Large intestine (tissue), 3 donors: ENCODE results near the gene SCUBE1. TPM values are rescaled to one million over a fixed set of nuclear protein-coding genes. Genes with fewer than 3 reads are reported as not detected.

Source experiments
- DNase-seq, 2 donors: peaks; one replicate each; pipeline versions ENCODE4 v3.0.0 to v3.0.0-alpha.2; 2013
- H3K27ac ChIP-seq: one replicate; pipeline ENCODE4 v1.5.1; 2013; ENCODE audit warnings: low read length
- H3K27me3 ChIP-seq: 2 replicates; pipeline ENCODE4 v1.6.1; 2013; ENCODE audit warnings: low read length; ENCODE audit not compliant: control insufficient read depth, insufficient read depth
- H3K36me3 ChIP-seq: 2 replicates; pipeline ENCODE4 v1.6.1; 2013; ENCODE audit warnings: low read length; ENCODE audit not compliant: control insufficient read depth, insufficient read depth
- H3K4me1 ChIP-seq: one replicate; pipeline ENCODE4 v1.6.1; 2013; ENCODE audit warnings: low read length; ENCODE audit not compliant: control insufficient read depth, insufficient read depth
- H3K4me3 ChIP-seq: one replicate; pipeline ENCODE4 v1.5.1; 2013; ENCODE audit warnings: low read length
- H3K9me3 ChIP-seq: one replicate; pipeline ENCODE4 v1.6.1; 2013; ENCODE audit warnings: mild to moderate bottlenecking, low read depth, low read length, moderate library complexity; ENCODE audit not compliant: control insufficient read depth
- WGBS: methylation state at CpG from one replicate; pipeline ENCODE4 v1.1.5; 2013; ENCODE audit warnings: low lambda C conversion rate; ENCODE audit not compliant: insufficient coverage; 5-methylcytosine and 5-hydroxymethylcytosine counted together
- polyA plus RNA-seq: library from polyadenylated mRNA; unstranded; fragments of 120-200 nt; gene quantifications from one replicate; pipeline ENCODE4 v1.2.1, GENCODE V29; 2013

SCUBE1 gene
- polyA plus RNA-seq, 1 donor, result 4.4 TPM

- no CpG with 5 or more reads among the region's 23 CpGs for WGBS
- DNase-seq, result no peak
- no peaks in the 10 kb centered on the region for H3K9me3 ChIP-seq
- H3K4me1 ChIP-seq, result no peaks in the 10 kb centered on the region
- H3K27ac ChIP-seq, result no peak overlapping the region
- H3K36me3 ChIP-seq, result peaks cover 60% of the 10 kb centered on the region
- H3K27me3 ChIP-seq, result peaks cover 2% of the 10 kb centered on the region
- no peak overlapping the region for H3K4me3 ChIP-seq
Observed at GRCh38 chr22:43169310-43170130, 173.7 kb downstream of the SCUBE1 start.

GRCh38 chr22:43168471-43169309 is 174.5 kb downstream of the SCUBE1 start:
- Histone ChIP-seq H3K4me1 (no peaks in the 10 kb centered on the region), H3K27me3 (peaks cover 10% of the 10 kb centered on the region), H3K36me3 (peaks cover 52% of the 10 kb centered on the region), H3K9me3 (no peaks in the 10 kb centered on the region), H3K4me3 (no peak overlapping the region), H3K27ac (no peak overlapping the region)
- DNase-seq, result no peak
- WGBS, result no CpG with 5 or more reads among the region's 25 CpGs

GRCh38 chr22:43167001-43167589 is 176.1 kb downstream of the SCUBE1 start:
- no peak for DNase-seq
- Histone ChIP-seq H3K9me3 (no peaks in the 10 kb centered on the region), H3K4me1 (no peaks in the 10 kb centered on the region), H3K27ac (no peak overlapping the region), H3K36me3 (peaks cover 42% of the 10 kb centered on the region), H3K4me3 (no peak overlapping the region), H3K27me3 (peaks cover 19% of the 10 kb centered on the region)
- no CpG with 5 or more reads among the region's 19 CpGs for WGBS

GRCh38 chr22:43166132-43166930 is 176.8 kb downstream of the SCUBE1 start:
- WGBS, result no CpG with 5 or more reads among the region's 23 CpGs
- Histone ChIP-seq H3K27me3 (peaks cover 19% of the 10 kb centered on the region), H3K4me3 (no peak overlapping the region), H3K4me1 (no peaks in the 10 kb centered on the region), H3K36me3 (peaks cover 35% of the 10 kb centered on the region), H3K9me3 (no peaks in the 10 kb centered on the region), H3K27ac (no peak overlapping the region)
- no peak for DNase-seq

GRCh38 chr22:43164636-43165035 is 178.5 kb downstream of the SCUBE1 start:
- Histone ChIP-seq H3K4me3 (no peak overlapping the region), H3K27me3 (peaks cover 19% of the 10 kb centered on the region), H3K4me1 (no peaks in the 10 kb centered on the region), H3K27ac (no peak overlapping the region), H3K9me3 (no peaks in the 10 kb centered on the region), H3K36me3 (peaks cover 20% of the 10 kb centered on the region)
- WGBS, result no CpG with 5 or more reads among the region's 16 CpGs
- DNase-seq, result no peak

GRCh38 chr22:43163241-43163795 is 179.9 kb downstream of the SCUBE1 start:
- Histone ChIP-seq H3K9me3 (no peaks in the 10 kb centered on the region), H3K36me3 (peaks cover 10% of the 10 kb centered on the region), H3K27ac (no peak overlapping the region), H3K4me1 (no peaks in the 10 kb centered on the region), H3K27me3 (peaks cover 19% of the 10 kb centered on the region), H3K4me3 (no peak overlapping the region)
- DNase-seq, result no peak
- no CpG with 5 or more reads among the region's 18 CpGs for WGBS

- no peaks in the 10 kb centered on the region for H3K4me1 ChIP-seq
Observed at GRCh38 chr22:43162412-43163150, 180.6 kb downstream of the SCUBE1 start.

GRCh38 chr22:43160497-43161126 is 182.6 kb downstream of the SCUBE1 start:
- no peak overlapping the region for H3K27ac ChIP-seq

More at GRCh38 chr22:43162412-43163150, 180.6 kb downstream of the SCUBE1 start:
- DNase-seq, result no peak
- Histone ChIP-seq H3K27me3 (peaks cover 19% of the 10 kb centered on the region), H3K4me3 (no peak overlapping the region), H3K9me3 (no peaks in the 10 kb centered on the region), H3K36me3 (peaks cover 4% of the 10 kb centered on the region), H3K27ac (no peak overlapping the region)
- WGBS, result no CpG with 5 or more reads among the region's 24 CpGs

More at GRCh38 chr22:43160497-43161126, 182.6 kb downstream of the SCUBE1 start:
- peaks cover 19% of the 10 kb centered on the region for H3K27me3 ChIP-seq
- H3K4me3 ChIP-seq, result no peak overlapping the region
- H3K36me3 ChIP-seq, result no peaks in the 10 kb centered on the region
- no peaks in the 10 kb centered on the region for H3K4me1 ChIP-seq
- DNase-seq, result no peak
- H3K9me3 ChIP-seq, result no peaks in the 10 kb centered on the region
- WGBS, result no CpG with 5 or more reads among the region's 8 CpGs
